HG03066 (cell line): ENCODE data around the gene ABCA13.
"Not testable (repeated sequence)": the region's sequence is repeated elsewhere in the genome, so short reads cannot be mapped to it uniquely, and the experiment has no call there.

Experiments
- ATAC-seq: cut with Tn5 transposase; IDR thresholded peaks from one replicate; pipeline ENCODE4 v1.9.1; 2021; ENCODE audit warnings: low read depth; ENCODE audit not compliant: unreplicated experiment

The ABCA13 gene

GRCh38 chr7:48173313-48173712, 2.1 kb downstream of the ABCA13 start:
- ATAC-seq, result no peak

- no peak for ATAC-seq
These were observed 2.6 kb downstream of the ABCA13 start for GRCh38 chr7:48173756-48174382.

- ATAC-seq, result no peak
These were observed 3.8 kb downstream of the ABCA13 start for GRCh38 chr7:48175019-48175418.

- ATAC-seq, result no peak
These were observed 5.2 kb downstream of the ABCA13 start for GRCh38 chr7:48176356-48176893.

- no peak for ATAC-seq
These were observed 6.0 kb downstream of the ABCA13 start for GRCh38 chr7:48177271-48177670.

GRCh38 chr7:48179496-48180030, 8.3 kb downstream of the ABCA13 start:
- ATAC-seq, result no peak

GRCh38 chr7:48180981-48181380, 9.7 kb downstream of the ABCA13 start:
- ATAC-seq, result no peak

- ATAC-seq, result no peak
These were observed 11.6 kb downstream of the ABCA13 start for GRCh38 chr7:48182718-48183369.

GRCh38 chr7:48183370-48183743, 12.1 kb downstream of the ABCA13 start:
- ATAC-seq, result no peak

GRCh38 chr7:48183965-48184364, 12.7 kb downstream of the ABCA13 start:
- no peak for ATAC-seq

GRCh38 chr7:48188776-48189520, 17.7 kb downstream of the ABCA13 start:
- ATAC-seq, result no peak

- no peak for ATAC-seq
These were observed 21.7 kb downstream of the ABCA13 start for GRCh38 chr7:48192996-48193395.

GRCh38 chr7:48193421-48193820, 22.2 kb downstream of the ABCA13 start:
- no peak for ATAC-seq

GRCh38 chr7:48200946-48201589, 29.8 kb downstream of the ABCA13 start:
- not testable (repeated sequence) for ATAC-seq

GRCh38 chr7:48202916-48203315, 31.7 kb downstream of the ABCA13 start:
- ATAC-seq, result not testable (repeated sequence)

- ATAC-seq, result no peak
These were observed 36.0 kb downstream of the ABCA13 start for GRCh38 chr7:48207155-48207675.

- ATAC-seq, result no peak
These were observed 37.8 kb downstream of the ABCA13 start for GRCh38 chr7:48209004-48209600.

GRCh38 chr7:48213226-48213625, 42.0 kb downstream of the ABCA13 start:
- no peak for ATAC-seq

- no peak for ATAC-seq
These were observed 46.0 kb downstream of the ABCA13 start for GRCh38 chr7:48217266-48217665.

GRCh38 chr7:48217753-48218152, 46.5 kb downstream of the ABCA13 start:
- ATAC-seq, result no peak
